22Rv1 (cell line): ENCODE measurements around the gene SLC22A24.
"Not testable (repeated sequence)": the region's sequence is repeated elsewhere in the genome, so short reads cannot be mapped to it uniquely, and the experiment has no call there.

ENCODE experiments used
- H3K27ac ChIP-seq: fragments of 450-650 bp; 2 replicates; pipeline ENCODE4 v1.5.1; 2017
- CTCF ChIP-seq: fragments of 450-650 bp; IDR thresholded peaks from 2 replicates; pipeline ENCODE4 v1.5.1; 2017; ENCODE audit warnings: mild to moderate bottlenecking
- ZFX ChIP-seq: fragments of 450-650 bp; IDR thresholded peaks from 2 replicates; pipeline ENCODE4 v1.6.1; 2017; ENCODE audit warnings: antibody characterized with exemption, borderline replicate concordance

Gene SLC22A24

GRCh38 chr11:63142459-63142858 is 1.6 kb downstream of the SLC22A24 start:
- H3K27ac ChIP-seq = no peak overlapping the region

GRCh38 chr11:63132985-63133775 is 10.8 kb downstream of the SLC22A24 start:
- H3K27ac ChIP-seq = no peak overlapping the region
- TF ChIP-seq CTCF = no peak
- no peak for TF ChIP-seq ZFX

More at GRCh38 chr11:63142459-63142858, 1.6 kb downstream of the SLC22A24 start:
- TF ChIP-seq CTCF = no peak
- TF ChIP-seq ZFX = no peak

- no peak for TF ChIP-seq ZFX
- no peak for TF ChIP-seq CTCF
- H3K27ac ChIP-seq = no peak overlapping the region
Observed at GRCh38 chr11:63099555-63099954, 44.5 kb downstream of the SLC22A24 start.

- TF ChIP-seq ZFX (no peak), CTCF (no peak)
- H3K27ac ChIP-seq = no peak overlapping the region
Observed at GRCh38 chr11:63080682-63081081, 63.3 kb downstream of the SLC22A24 start.

GRCh38 chr11:63046203-63046602 is 97.8 kb downstream of the SLC22A24 start:
- H3K27ac ChIP-seq = not testable (repeated sequence)

GRCh38 chr11:63042596-63042995 is 101.4 kb downstream of the SLC22A24 start:
- TF ChIP-seq CTCF = no peak
- TF ChIP-seq ZFX = no peak

GRCh38 chr11:63032457-63032856 is 111.6 kb downstream of the SLC22A24 start:
- no peak overlapping the region for H3K27ac ChIP-seq
- no peak for TF ChIP-seq CTCF
- TF ChIP-seq ZFX = no peak

More at GRCh38 chr11:63042596-63042995, 101.4 kb downstream of the SLC22A24 start:
- H3K27ac ChIP-seq = no peak overlapping the region
